Neural crest cell (in vitro differentiated cells): ENCODE data around the gene RER1. TPM values are rescaled to one million over a fixed set of nuclear protein-coding genes. Genes with fewer than 3 reads are reported as not detected.

Experiments used
- DNase-seq: peaks from one replicate; pipeline ENCODE4 v3.0.0; 2021; ENCODE audit warnings: low read depth, mixed read lengths, low spot score
- H3K27ac Mint-ChIP-seq: one replicate; pipeline ENCODE4 v1.8.0; 2021; ENCODE audit warnings: mild to moderate bottlenecking, mixed read lengths; ENCODE audit not compliant: unreplicated experiment
- H3K27me3 Mint-ChIP-seq: 2 replicates; pipeline ENCODE4 v1.8.0; 2021; ENCODE audit warnings: low read depth, mild to moderate bottlenecking, mixed read lengths
- H3K36me3 Mint-ChIP-seq: 2 replicates; pipeline ENCODE4 v1.8.0; 2021; ENCODE audit warnings: low read depth, mild to moderate bottlenecking, mixed read lengths
- H3K4me1 Mint-ChIP-seq: 2 replicates; pipeline ENCODE4 v1.8.0; 2021; ENCODE audit warnings: mixed read lengths
- H3K4me3 Mint-ChIP-seq: one replicate; pipeline ENCODE4 v1.8.0; 2021; ENCODE audit warnings: mild to moderate bottlenecking, mixed read lengths
- H3K9me3 Mint-ChIP-seq: 2 replicates; pipeline ENCODE4 v1.8.0; 2021; ENCODE audit warnings: mixed read lengths
- total RNA-seq: library from RNA; stranded (reverse); gene quantifications from 2 replicates; pipeline ENCODE4 v1.2.1, GENCODE V29; 2021
- TF ChIP-seq, protein P1 (sequence below): fragments of 200-600 bp; sonication (generic); conservative IDR thresholded peaks from 2 replicates; pipeline ENCODE4 v1.5.0; 2021; ENCODE audit warnings: antibody characterized with exemption, mild to moderate bottlenecking

RER1 gene
- total RNA-seq, 1 donor from 2014 or later: 108 TPM

DNA sequence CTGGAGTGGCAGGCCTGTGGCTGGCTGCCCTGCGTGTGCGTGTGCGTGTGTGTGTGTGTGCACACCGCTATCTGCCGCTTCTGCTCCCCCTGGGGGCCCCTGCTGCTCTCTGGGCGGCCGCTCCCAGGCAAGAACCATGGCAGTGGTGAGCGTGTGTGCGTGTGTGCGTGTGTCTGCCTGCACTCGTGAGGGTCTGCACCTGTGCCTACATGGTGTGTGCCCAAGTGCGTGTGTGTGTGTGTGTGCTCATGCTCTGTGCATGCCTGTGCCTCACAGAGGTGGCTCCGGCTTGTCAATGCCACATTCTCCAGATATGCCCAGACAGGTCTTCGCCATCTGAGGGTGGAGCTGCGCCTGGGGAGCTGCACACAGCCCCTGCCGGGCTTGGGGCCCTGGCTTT lies 39.5 kb downstream of the RER1 start:
- Mint-ChIP-seq H3K9me3 (no peaks in the 10 kb centered on the region), H3K4me1 (no peaks in the 10 kb centered on the region), H3K4me3 (no peak overlapping the region), H3K27me3 (no peaks in the 10 kb centered on the region), H3K36me3 (no peaks in the 10 kb centered on the region), H3K27ac (no peak overlapping the region)
- TF ChIP-seq, protein P1, sequence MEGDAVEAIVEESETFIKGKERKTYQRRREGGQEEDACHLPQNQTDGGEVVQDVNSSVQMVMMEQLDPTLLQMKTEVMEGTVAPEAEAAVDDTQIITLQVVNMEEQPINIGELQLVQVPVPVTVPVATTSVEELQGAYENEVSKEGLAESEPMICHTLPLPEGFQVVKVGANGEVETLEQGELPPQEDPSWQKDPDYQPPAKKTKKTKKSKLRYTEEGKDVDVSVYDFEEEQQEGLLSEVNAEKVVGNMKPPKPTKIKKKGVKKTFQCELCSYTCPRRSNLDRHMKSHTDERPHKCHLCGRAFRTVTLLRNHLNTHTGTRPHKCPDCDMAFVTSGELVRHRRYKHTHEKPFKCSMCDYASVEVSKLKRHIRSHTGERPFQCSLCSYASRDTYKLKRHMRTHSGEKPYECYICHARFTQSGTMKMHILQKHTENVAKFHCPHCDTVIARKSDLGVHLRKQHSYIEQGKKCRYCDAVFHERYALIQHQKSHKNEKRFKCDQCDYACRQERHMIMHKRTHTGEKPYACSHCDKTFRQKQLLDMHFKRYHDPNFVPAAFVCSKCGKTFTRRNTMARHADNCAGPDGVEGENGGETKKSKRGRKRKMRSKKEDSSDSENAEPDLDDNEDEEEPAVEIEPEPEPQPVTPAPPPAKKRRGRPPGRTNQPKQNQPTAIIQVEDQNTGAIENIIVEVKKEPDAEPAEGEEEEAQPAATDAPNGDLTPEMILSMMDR: no peak
- DNase-seq: no peak

DNA sequence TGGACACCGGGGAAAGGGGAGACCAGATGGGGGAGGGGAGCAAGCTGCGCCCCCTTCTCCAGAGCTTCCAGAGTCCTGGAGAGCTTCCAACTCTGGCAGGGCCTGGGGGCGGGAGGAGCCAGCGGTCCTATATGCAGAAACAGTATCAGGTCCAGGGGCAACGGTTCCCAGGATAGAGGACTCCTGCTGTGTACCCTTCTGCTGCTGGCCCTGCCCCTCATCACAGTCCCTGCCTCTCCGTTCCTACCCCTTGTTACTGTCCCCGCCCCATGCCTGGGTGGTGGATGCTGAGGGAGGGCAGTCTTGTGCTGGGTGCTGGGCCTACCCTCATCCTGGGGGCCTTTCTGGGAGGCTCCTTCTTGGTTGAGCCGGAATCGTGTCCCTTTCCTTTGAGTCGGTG lies 39.9 kb downstream of the RER1 start:
- H3K4me1 Mint-ChIP-seq: no peaks in the 10 kb centered on the region
- DNase-seq: no peak
- TF ChIP-seq, protein P1: no peak
- H3K27ac Mint-ChIP-seq: no peak overlapping the region
- no peaks in the 10 kb centered on the region for H3K27me3 Mint-ChIP-seq
- no peaks in the 10 kb centered on the region for H3K36me3 Mint-ChIP-seq
- H3K4me3 Mint-ChIP-seq: no peak overlapping the region
- H3K9me3 Mint-ChIP-seq: no peaks in the 10 kb centered on the region

DNA sequence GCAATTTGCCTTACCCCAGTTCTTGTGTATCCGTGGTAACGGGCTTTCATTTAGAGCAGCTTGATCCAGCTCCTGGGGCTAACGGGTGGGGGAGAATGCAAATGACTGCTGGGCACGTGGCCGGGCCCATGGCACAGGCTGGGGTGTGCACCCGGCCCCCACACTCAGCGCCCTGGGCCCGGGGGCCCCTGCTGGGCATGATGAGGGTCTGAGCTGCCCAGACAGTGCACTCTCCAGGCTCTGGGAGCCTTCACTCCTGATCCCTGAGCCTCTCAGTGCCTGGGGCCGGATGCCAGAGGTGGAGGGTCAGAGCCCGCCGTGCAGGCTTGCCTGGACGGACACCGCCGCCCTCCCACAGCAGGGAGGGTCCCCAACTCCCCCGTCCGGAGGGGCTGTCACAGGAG lies 40.8 kb downstream of the RER1 start:
- Mint-ChIP-seq H3K4me1 (no peaks in the 10 kb centered on the region), H3K4me3 (no peak overlapping the region), H3K9me3 (no peaks in the 10 kb centered on the region), H3K27me3 (no peaks in the 10 kb centered on the region), H3K27ac (no peak overlapping the region), H3K36me3 (no peaks in the 10 kb centered on the region)
- TF ChIP-seq, protein P1: no peak
- DNase-seq: no peak

DNA sequence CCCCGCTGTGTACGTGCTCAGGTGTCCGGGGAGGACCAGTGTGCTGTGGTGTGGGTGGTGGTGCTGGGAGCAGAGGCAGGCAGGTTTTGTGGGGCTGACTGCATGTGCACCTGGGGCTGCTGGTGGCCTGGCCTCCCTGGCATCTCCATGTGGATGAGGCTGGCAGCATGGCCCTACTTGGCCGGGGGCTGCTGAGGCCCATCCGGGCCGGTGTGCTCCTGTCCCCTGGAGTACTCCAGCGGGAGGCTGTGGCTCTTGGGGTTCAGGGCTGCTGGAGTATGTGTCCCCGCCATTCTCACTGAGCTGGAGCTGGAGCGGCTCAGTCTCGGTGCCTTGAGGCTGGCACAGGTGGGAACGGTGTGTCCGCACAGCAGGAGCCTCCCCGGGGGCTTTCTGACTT lies 41.6 kb downstream of the RER1 start:
- no peak for DNase-seq
- H3K4me1 Mint-ChIP-seq: no peaks in the 10 kb centered on the region
- no peaks in the 10 kb centered on the region for H3K9me3 Mint-ChIP-seq
- no peaks in the 10 kb centered on the region for H3K27me3 Mint-ChIP-seq
- no peak overlapping the region for H3K4me3 Mint-ChIP-seq
- no peaks in the 10 kb centered on the region for H3K36me3 Mint-ChIP-seq
- TF ChIP-seq, protein P1: no peak
- no peak overlapping the region for H3K27ac Mint-ChIP-seq

DNA sequence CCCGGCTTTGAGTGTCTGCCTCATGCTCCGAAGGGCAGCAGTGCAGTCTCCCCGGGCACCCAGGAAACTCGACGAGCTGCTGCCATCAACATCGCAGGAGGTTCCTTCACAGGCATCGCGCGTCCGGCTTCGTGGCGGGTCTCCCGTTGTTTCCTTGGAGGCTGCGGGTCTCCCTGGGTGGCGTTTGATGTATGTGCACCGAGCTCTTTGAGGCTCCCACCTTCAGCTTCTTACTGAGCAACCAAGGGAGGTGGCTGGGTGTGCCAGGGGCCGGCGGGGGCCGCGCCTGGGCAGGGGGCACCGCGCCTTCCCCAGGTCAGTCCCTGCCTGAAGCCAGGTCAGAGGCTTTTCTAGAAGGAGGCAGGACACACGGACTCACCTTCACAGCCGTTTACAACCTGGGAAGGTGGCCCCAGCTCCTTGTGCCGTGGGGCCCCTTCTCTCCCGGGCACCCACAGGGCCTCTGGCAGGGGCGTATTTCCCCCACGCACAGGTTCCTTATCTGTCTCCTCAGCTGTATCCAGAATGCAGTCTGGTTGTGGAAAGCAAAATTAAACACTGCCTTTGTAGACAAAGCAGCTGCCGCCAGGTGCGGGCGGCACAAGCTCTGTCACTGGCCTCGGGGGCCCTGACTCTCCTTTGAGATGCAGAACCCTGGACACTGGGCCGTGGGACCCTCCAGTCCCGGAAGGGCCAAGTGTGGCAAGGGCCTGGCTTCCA lies 42.5 kb downstream of the RER1 start:
- TF ChIP-seq, protein P1: no peak
- Mint-ChIP-seq H3K4me1 (no peaks in the 10 kb centered on the region), H3K36me3 (no peaks in the 10 kb centered on the region), H3K27me3 (no peaks in the 10 kb centered on the region), H3K9me3 (no peaks in the 10 kb centered on the region), H3K4me3 (no peak overlapping the region), H3K27ac (no peak overlapping the region)
- DNase-seq: no peak
